Astrocyte (in vitro differentiated cells and primary cell): ENCODE results near the gene LYRM4. TPM values are rescaled to one million over a fixed set of nuclear protein-coding genes. Genes with fewer than 3 reads are reported as not detected.

ENCODE experiments used
- DNase-seq: peaks from one replicate; pipeline ENCODE4 v3.0.0-alpha.2; 2010; ENCODE audit warnings: low read depth
- FAIRE-seq: peaks from 2 replicates; lab custom pipeline; 2011; peaks lifted over from hg19 to GRCh38; lab: Jason Lieb, UNC
- H2AFZ ChIP-seq: 2 replicates; pipeline ENCODE4 v1.6.0; 2012; ENCODE audit warnings: low read depth, low read length, inconsistent platforms
- H3K27ac ChIP-seq: 2 replicates; pipeline ENCODE4 v1.5.1; 2011; ENCODE audit warnings: low read depth, low read length, inconsistent platforms
- H3K27me3 ChIP-seq: 2 replicates; pipeline ENCODE4 v1.6.0; 2011; ENCODE audit warnings: low read length, inconsistent platforms; ENCODE audit not compliant: insufficient read depth
- H3K36me3 ChIP-seq: 2 replicates; pipeline ENCODE4 v1.5.1; 2011; ENCODE audit warnings: low read length, inconsistent platforms; ENCODE audit not compliant: insufficient read depth
- H3K4me1 ChIP-seq: 2 replicates; pipeline ENCODE4 v1.5.1; 2011; ENCODE audit warnings: low read length, inconsistent platforms; ENCODE audit not compliant: insufficient read depth
- H3K4me2 ChIP-seq: 2 replicates; pipeline ENCODE4 v1.6.0; 2012; ENCODE audit warnings: low read length, inconsistent platforms
- H3K4me3 ChIP-seq: 2 replicates; pipeline ENCODE4 v1.5.1; 2011; ENCODE audit warnings: low read depth, mild to moderate bottlenecking, low read length, inconsistent platforms; ENCODE audit not compliant: insufficient read depth
- H3K79me2 ChIP-seq: 2 replicates; pipeline ENCODE4 v1.6.0; 2012; ENCODE audit warnings: mild to moderate bottlenecking, low read length, inconsistent platforms; ENCODE audit not compliant: insufficient read depth
- H3K9ac ChIP-seq: 2 replicates; pipeline ENCODE4 v1.6.0; 2012; ENCODE audit warnings: mild to moderate bottlenecking, low read length, inconsistent platforms
- H3K9me3 ChIP-seq: 2 replicates; pipeline ENCODE4 v1.5.1; 2012; ENCODE audit warnings: low read depth, mild to moderate bottlenecking, low read length, inconsistent platforms; ENCODE audit not compliant: insufficient read depth
- H4K20me1 ChIP-seq: 2 replicates; pipeline ENCODE4 v1.6.0; 2012; ENCODE audit warnings: low read length, inconsistent platforms; ENCODE audit not compliant: insufficient read depth
- H3K27ac Mint-ChIP-seq: one replicate; pipeline ENCODE4 v1.8.0; 2021; ENCODE audit warnings: mild to moderate bottlenecking, mixed read lengths; ENCODE audit not compliant: unreplicated experiment
- H3K27me3 Mint-ChIP-seq: one replicate; pipeline ENCODE4 v1.8.0; 2021; ENCODE audit warnings: low read depth, mixed read lengths; ENCODE audit not compliant: unreplicated experiment
- H3K36me3 Mint-ChIP-seq: one replicate; pipeline ENCODE4 v1.8.0; 2021; ENCODE audit warnings: low read depth, mixed read lengths; ENCODE audit not compliant: unreplicated experiment
- H3K4me1 Mint-ChIP-seq: one replicate; pipeline ENCODE4 v1.8.0; 2021; ENCODE audit warnings: low read depth, mixed read lengths; ENCODE audit not compliant: unreplicated experiment
- H3K4me3 Mint-ChIP-seq: one replicate; pipeline ENCODE4 v1.8.0; 2021; ENCODE audit warnings: mild to moderate bottlenecking, moderate library complexity, mixed read lengths; ENCODE audit not compliant: unreplicated experiment
- H3K9me3 Mint-ChIP-seq: one replicate; pipeline ENCODE4 v1.8.0; 2021; ENCODE audit warnings: mild to moderate bottlenecking, mixed read lengths; ENCODE audit not compliant: unreplicated experiment
- CTCF ChIP-seq: IDR thresholded peaks from 2 replicates; pipeline ENCODE4 v1.5.1; 2011; ENCODE audit warnings: low read depth, mild to moderate bottlenecking, inconsistent platforms, low read length, moderate library complexity; ENCODE audit not compliant: insufficient read depth
- EZH2 ChIP-seq: IDR thresholded peaks from 2 replicates; pipeline ENCODE4 v1.6.1; 2012; ENCODE audit warnings: mild to moderate bottlenecking, low read length, inconsistent platforms; ENCODE audit not compliant: insufficient read depth
- total RNA-seq: library from RNA; stranded (reverse); gene quantifications from 2 replicates; pipeline ENCODE4 v1.2.1, GENCODE V29; 2021

Gene LYRM4
- total RNA-seq, 1 donor from 2014 or later: 39.1 TPM

DNA sequence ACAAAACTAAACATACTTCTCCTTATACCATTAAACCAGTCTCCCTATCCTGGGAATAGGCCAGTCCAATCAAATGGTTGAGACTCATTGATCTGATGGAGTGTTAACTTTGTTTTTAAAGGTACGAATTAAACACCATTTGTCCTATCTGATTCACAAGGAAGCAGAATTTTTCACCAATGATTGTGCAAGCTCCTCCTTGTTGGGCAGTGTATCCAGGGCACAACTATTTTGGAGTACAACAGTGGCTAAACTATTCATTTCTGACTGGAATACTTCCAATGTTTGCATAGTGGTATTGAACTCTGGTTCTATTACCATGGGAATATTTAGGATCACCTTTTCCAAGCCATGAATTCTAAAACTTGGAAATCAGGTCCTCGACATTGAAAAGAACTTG lies 181.1 kb downstream of the LYRM4 start:
- Histone ChIP-seq H3K4me3 (no peak overlapping the region), H3K79me2 (no peaks in the 10 kb centered on the region), H3K27me3 (no peaks in the 10 kb centered on the region), H3K4me1 (peaks cover 18% of the 10 kb centered on the region), H3K27ac (no peak overlapping the region), H3K36me3 (no peaks in the 10 kb centered on the region), H3K4me2 (no peak overlapping the region), H2AFZ (no peak overlapping the region), H3K9me3 (no peaks in the 10 kb centered on the region), H3K9ac (no peak overlapping the region), H4K20me1 (no peaks in the 10 kb centered on the region)
- Mint-ChIP-seq H3K27me3 (peaks cover 2% of the 10 kb centered on the region), H3K9me3 (peaks cover 6% of the 10 kb centered on the region), H3K4me1 (peaks cover 16% of the 10 kb centered on the region), H3K27ac (no peak overlapping the region), H3K4me3 (no peak overlapping the region), H3K36me3 (no peaks in the 10 kb centered on the region)
- TF ChIP-seq CTCF (no peak), EZH2 (no peak)
- no peak for DNase-seq
- FAIRE-seq: no peak

DNA sequence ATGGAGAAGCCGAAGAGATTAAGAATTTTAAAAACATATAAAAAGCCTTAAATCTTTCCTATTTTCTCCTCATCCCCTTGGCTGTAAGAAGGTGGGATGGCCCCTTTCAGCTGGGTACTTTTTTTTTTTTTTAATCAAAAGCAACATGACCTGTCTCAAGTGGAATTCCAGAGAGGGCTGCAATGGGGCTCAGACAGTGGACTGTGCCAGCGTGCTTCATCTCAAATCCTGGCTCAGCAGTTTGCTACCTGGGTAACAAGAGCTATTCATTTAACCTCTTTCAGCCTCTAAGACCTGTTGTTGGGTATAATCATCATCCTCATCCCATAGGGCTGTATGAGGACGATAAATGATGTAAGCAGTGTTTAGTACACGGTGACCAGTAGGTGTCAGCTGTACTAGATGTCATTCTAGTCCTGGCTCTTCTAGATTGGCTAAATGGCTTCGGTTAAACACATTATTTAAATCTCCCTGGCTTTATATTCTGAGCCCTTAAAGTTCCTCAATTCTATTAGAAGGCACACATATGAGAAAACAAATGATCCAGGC lies 182.6 kb downstream of the LYRM4 start:
- no peak for FAIRE-seq

More for the DNA sequence above, 182.6 kb downstream of the LYRM4 start:
- Histone ChIP-seq H3K79me2 (no peaks in the 10 kb centered on the region), H3K27ac (no peak overlapping the region), H3K4me1 (peaks cover 15% of the 10 kb centered on the region), H3K27me3 (no peaks in the 10 kb centered on the region), H3K4me2 (no peak overlapping the region), H3K36me3 (no peaks in the 10 kb centered on the region), H3K9me3 (no peaks in the 10 kb centered on the region), H3K9ac (no peak overlapping the region), H4K20me1 (no peaks in the 10 kb centered on the region), H3K4me3 (no peak overlapping the region), H2AFZ (no peak overlapping the region)
- Mint-ChIP-seq H3K27me3 (peaks cover 2% of the 10 kb centered on the region), H3K4me1 (peaks cover 16% of the 10 kb centered on the region), H3K4me3 (no peak overlapping the region), H3K36me3 (no peaks in the 10 kb centered on the region), H3K27ac (no peak overlapping the region), H3K9me3 (peaks cover 6% of the 10 kb centered on the region)
- DNase-seq: no peak
- TF ChIP-seq EZH2 (no peak), CTCF (no peak)
